Bronchial epithelial cell (primary cell): ENCODE measurements around the gene IFIT1B. TPM values are rescaled to one million over a fixed set of nuclear protein-coding genes. Genes with fewer than 3 reads are reported as not detected.
"Not testable (repeated sequence)": the region's sequence is repeated elsewhere in the genome, so short reads cannot be mapped to it uniquely, and the experiment has no call there.

ENCODE experiments used
- DNase-seq: peaks from one replicate; pipeline ENCODE4 v3.0.0-alpha.2; 2010; ENCODE audit warnings: low read depth
- FAIRE-seq: peaks from 2 replicates; lab custom pipeline; 2011; peaks lifted over from hg19 to GRCh38; lab: Jason Lieb, UNC
- H3K27me3 ChIP-seq: 2 replicates; pipeline ENCODE4 v1.5.1; 2011; ENCODE audit warnings: low read length; ENCODE audit not compliant: control insufficient read depth, insufficient read depth
- H3K36me3 ChIP-seq: 2 replicates; pipeline ENCODE4 v1.5.1; 2011; ENCODE audit warnings: low read length; ENCODE audit not compliant: control insufficient read depth, insufficient read depth
- H3K4me3 ChIP-seq: 2 replicates; pipeline ENCODE4 v1.5.1; 2011; ENCODE audit warnings: mild to moderate bottlenecking, low read depth, low read length, control low read depth
- total RNA-seq: library from RNA; depleted of rRNA; stranded (reverse); fragments of >200 nt; gene quantifications from 2 replicates; pipeline ENCODE4 v1.2.1, GENCODE V29; 2014
- TF ChIP-seq, protein P1 (sequence below): IDR thresholded peaks from 2 replicates; pipeline ENCODE4 v1.5.1; 2011; ENCODE audit warnings: mild to moderate bottlenecking, moderate library complexity, low read length, control low read depth, inconsistent platforms; ENCODE audit not compliant: insufficient read depth, severe bottlenecking

The IFIT1B gene, protein sequence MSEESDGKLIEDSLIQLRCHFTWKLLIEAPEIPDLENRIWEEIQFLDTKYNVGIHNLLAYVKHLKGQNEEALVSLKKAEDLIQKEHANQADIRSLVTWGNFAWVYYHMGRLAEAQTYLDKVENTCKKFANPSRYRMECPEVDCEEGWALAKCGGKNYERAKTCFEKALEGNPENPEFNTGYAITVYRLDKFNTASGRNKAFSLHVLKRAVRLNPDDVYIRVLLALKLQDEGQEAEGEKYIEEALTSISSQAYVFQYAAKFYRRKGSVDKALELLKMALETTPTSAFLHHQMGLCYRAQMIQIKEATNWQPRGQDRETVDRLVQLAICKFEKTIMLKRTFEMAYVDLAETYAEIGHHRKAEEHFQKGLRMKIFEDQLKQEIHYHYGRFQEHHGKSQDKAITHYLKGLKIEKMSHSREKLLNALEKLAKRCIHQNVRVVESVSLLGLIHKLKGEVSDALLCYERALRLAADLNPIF
- not detected in 2 replicates for total RNA-seq

DNA sequence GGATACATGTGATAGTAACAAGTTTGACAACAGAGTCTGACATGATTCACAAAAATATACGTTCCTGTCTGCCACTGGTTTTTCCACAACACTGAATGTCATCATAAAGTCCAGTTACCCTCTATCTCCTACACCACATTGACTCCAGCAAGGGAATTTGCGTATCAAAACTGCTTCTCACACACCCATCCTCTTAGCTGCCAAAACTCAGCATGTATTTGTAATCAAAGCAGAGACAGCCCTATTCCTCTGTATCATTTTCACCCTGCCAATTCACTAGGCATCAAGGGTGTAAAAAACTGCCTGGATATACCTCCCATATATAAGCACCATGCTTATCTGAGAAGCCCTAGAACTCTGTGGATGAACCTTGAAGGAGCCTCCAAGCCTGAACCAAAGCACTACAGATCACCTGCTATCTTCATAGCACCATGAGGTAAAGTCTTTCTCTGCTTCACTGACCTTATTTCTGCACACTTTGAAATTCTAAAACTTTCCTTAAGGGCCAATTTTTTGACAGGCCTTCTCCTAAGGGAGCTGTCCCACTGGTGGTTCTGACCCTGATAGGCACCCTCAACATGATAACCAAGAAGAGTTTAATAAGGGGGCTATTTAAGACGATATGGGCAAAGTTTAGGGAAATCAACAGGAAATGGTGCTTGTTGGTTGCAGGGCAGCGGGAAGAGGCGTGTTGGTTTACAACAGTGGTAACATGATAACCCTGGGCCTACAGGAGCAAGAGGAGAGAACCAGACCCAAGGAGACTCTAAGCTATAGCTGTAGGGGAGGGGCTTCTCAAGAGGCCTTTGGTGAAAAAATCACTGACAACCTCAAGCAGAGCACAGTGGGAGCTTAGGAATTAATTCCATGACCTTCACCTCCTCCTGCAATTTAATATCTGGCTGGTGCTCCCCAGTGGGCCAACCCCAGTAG, at the start of gene IFIT1B:
Gene IFIT1B, plus strand, starts transcription at position 352 of the 933 bp plus-strand sequence. Its CDS starts 80 bp downstream, at position 432.
- FAIRE-seq: no peak
- Histone ChIP-seq H3K36me3 (no peaks in the 10 kb centered on the region), H3K27me3 (no peaks in the 10 kb centered on the region), H3K4me3 (no peak within 1 kb of the TSS)
- TF ChIP-seq, protein P1, sequence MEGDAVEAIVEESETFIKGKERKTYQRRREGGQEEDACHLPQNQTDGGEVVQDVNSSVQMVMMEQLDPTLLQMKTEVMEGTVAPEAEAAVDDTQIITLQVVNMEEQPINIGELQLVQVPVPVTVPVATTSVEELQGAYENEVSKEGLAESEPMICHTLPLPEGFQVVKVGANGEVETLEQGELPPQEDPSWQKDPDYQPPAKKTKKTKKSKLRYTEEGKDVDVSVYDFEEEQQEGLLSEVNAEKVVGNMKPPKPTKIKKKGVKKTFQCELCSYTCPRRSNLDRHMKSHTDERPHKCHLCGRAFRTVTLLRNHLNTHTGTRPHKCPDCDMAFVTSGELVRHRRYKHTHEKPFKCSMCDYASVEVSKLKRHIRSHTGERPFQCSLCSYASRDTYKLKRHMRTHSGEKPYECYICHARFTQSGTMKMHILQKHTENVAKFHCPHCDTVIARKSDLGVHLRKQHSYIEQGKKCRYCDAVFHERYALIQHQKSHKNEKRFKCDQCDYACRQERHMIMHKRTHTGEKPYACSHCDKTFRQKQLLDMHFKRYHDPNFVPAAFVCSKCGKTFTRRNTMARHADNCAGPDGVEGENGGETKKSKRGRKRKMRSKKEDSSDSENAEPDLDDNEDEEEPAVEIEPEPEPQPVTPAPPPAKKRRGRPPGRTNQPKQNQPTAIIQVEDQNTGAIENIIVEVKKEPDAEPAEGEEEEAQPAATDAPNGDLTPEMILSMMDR: no peak
- DNase-seq: no peak

DNA sequence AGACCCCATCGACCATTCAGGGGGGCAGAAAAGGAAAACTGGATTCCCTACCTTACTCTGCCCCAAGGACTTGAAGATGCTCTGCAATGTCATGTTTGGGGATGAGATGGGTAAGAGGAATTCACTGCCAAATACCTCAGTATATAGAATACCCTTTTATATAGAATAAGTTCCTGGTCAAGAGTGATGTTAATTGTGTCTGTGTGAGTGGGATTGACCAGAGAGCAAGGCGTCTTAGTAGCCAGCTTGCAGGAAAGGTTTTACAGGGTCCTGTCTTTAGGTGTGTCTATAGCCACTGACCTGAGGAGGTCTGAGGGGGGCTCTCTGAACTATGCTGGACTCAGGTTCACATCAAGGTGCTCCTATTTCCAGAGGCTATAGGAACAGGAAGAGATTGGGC, 48.7 kb upstream of the IFIT1B start:
- TF ChIP-seq, protein P1: no peak
- FAIRE-seq (no peak), DNase-seq (no peak)
- H3K27me3 ChIP-seq: no peaks in the 10 kb centered on the region
- H3K4me3 ChIP-seq: no peak overlapping the region
- H3K36me3 ChIP-seq: no peaks in the 10 kb centered on the region

DNA sequence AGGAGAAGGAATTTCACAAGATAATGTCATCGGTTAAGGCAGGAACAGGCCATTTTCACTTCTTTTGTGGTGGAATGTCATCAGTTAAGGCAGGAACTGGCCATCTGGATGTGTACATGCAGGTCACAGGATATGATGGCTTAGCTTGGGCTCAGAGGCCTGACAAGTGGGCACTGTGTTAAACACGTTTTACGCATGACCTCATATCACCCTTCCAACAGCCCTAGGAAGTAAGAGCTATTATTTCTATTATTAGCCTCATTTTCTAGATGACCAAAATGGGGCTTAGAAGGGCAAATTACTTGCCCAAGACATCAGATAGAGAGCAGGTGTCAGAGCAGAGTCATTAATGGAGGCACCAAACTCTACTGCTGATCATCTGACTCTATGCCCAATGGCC, 47.8 kb upstream of the IFIT1B start:
- FAIRE-seq, H3K4me3 ChIP-seq, H3K36me3 ChIP-seq: not testable (repeated sequence)

DNA sequence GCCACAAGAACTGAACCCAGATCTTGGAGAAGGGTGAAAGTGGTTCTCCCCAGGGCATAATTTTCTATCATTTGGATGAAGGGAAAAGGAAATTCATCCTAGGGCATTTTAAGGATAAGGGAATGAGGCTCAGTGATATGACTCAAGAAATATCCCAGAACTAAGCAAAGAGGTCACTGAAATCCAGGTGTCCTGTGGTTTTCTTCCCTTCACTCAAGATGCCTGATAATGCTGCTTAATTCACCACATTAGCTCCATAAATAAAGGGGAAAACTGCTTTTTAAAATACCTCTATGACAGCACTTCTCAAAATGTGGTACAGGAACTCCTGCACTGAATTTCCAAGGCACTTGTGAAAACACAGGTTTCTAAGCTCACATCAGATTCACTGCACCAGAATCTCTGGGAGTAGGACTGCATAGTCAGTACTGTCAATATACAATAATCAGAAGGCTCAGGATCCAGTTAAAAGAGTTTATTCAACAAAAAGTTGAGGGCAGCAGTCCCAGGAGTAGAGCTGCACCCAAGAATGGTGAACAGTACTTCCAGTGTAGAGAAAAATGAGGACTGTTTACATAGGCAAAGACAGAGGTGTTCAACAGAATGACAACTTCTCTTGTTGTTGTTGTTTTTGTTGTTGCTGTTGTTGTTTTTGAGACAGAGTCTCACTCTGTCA, 47.2 kb upstream of the IFIT1B start:
- Histone ChIP-seq H3K36me3 (no peaks in the 10 kb centered on the region), H3K27me3 (no peaks in the 10 kb centered on the region), H3K4me3 (no peak overlapping the region)
- FAIRE-seq: no peak
- TF ChIP-seq, protein P1: no peak
- no peak for DNase-seq

More for the DNA sequence above, 47.8 kb upstream of the IFIT1B start:
- H3K27me3 ChIP-seq, DNase-seq: not testable (repeated sequence)

DNA sequence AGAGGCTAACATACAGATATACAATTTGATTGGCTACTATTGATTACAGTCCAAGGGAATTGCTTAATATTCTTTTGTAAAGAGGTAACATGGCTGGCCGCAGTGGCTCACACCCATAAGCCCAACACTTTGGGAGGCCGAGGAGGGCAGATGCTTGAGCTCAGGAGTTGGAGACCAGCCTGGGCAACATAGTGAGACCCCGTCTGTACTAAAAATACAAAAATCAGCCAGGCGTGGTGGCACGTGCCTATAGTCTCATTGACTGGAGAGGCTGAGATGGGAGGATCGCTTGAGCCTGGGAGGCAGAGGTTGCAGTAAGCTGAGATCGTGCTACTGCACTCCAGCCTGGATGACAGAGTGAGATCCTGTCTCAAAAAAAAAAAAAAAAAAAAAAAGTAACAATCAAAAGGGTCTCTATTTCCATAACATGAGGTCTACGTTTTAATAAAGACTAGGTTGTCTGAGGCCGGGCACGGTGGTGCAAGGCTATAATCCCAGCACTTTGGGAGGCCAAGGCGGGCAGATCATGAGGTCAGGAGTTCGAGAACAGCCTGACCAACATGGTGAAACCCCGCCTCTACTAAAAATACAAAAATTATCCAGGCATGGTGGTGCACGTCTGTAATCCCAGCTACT, 46.3 kb upstream of the IFIT1B start:
- not testable (repeated sequence) for H3K36me3 ChIP-seq, H3K27me3 ChIP-seq, H3K4me3 ChIP-seq, FAIRE-seq, DNase-seq

DNA sequence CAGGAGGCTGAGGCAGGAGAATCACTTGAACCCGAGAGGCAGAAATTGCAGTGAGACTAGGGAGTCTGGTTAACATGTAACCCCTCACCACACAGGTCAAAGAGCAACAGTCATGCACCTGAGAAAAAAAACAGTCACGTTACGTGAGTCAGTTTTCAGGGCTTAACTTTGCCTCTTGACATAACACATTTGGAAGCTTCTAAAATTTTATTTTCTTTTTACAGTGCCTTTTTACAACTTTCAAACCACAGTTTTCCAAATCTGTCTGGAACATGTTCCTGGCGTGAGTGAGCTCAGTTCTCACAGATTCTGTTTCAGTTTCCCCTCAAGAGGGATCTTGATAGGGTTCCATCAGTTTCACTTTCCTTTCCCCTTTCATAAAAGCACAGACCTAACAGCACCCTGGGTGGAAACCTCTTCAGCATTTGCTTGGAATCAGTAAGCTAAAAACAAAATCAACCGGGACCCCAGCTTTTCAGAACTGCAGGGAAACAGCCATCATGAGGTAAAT, 45.7 kb upstream of the IFIT1B start:
- Histone ChIP-seq H3K27me3 (no peaks in the 10 kb centered on the region), H3K4me3 (no peak overlapping the region), H3K36me3 (no peaks in the 10 kb centered on the region)
- TF ChIP-seq, protein P1: no peak
- FAIRE-seq: no peak
- peak; percentile 43 for DNase-seq
